GM19455 (cell line): ENCODE results near the gene PABPN1L.

Experiments used
- ATAC-seq: cut with Tn5 transposase; IDR thresholded peaks from one replicate; pipeline ENCODE4 v1.9.1; 2021; ENCODE audit not compliant: unreplicated experiment

Gene PABPN1L

DNA sequence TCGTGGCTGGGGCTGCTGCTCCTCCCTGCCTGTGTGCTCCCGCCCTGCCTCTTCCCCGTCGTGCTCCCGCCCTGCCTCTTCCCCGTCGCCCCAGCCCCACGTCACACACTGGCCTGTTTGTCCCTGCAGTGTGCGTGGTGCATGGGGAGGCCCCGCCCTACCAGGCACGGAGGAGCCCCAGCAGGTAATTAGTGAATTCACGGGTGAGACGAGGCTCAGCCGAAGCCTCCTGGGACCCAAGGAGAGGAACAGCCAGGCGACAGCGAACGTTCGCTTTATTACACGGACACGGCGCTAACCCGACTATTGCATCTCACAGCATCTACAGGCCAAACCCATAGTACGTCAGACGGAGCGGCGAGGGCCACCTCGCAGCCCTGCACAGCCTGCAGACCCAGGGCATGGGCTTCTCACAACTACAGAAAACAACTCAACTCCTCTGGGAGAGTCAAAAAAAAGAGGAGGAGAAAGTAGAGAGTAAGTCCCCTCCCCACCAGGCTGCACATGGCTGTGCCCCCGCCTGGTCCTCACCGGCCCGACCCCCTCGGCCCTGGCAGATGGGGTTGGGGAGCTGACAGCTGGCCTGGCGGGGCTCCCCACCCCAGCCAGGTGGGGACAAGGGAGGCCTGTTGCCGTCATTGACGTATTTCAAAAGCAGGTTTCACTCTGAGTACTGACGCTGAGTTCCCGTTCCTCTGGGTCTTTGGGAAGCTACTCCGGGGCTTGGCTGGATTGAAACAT, 4.3 kb upstream of the PABPN1L start:
- no peak for ATAC-seq

DNA sequence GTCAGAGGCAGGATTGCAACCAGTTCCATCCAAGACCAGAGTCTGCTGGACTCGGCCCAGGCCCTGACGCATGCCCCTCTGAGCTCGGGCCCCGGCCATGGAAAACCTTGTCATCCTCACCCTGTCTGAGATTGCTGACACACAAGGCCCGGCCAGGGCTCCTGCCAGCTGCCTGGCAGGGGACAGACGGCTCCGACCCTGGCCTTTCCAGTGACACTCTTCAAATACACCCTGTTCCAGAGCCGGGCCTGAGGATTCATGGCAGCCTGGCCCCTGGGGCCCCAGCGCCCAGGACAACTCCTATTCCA, 3.2 kb upstream of the PABPN1L start:
- ATAC-seq: no peak

GRCh38 chr16:88868974-88869672, 2.7 kb upstream of the PABPN1L start:
- no peak for ATAC-seq

DNA sequence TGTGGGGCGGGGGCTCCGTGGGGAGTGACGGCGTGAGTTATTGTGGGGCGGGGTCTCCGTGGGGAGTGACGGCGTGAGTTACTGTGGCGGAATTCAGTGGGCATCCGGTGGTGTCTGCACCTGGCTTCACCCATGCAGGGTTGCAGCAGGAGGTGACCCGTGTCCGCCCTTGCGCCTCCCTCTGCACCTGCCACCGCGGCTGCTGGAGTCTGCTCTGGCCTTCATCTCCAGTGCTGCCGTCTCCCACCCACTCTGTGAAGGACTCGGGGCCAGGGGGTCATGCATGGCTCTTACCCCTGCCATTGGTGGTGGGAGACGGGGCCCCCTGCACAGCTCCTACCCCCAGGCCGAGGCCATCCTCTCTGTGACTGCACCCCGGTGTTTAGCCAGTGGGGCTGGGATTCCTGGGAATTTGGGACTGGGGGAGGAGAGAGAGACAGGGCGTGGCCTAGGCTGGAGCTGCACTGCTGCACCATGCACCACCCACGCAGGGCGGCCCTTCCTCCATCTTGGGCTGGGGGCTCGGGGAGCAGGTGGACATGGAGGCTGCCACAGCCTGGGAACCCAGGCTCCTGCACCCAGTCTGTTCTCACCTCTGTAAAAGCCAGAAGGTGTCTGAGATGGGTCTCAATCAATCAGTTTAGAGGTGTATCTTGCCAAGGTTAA, 1.3 kb upstream of the PABPN1L start:
- no peak for ATAC-seq

DNA sequence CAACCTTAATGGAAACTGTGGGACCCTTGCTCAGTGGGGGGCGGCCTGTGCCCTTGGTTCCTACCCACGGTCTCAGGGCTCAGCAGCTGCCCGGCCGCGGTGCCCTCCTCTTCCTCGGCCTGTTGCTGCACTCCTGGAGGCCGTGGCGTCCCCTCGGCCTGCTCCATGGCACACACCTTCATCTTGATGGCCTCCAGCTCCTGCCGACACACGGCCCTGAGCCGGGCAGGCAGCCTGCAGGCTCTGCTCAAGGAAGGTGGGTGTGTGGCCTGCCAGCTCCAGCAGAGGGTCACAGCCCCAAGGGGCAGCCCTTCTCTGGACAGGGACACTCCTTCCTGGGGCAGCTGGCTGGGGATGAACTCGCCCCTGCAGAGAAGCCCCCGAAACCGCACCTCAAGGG, 718 bp downstream of the PABPN1L start:
- ATAC-seq: no peak

- ATAC-seq: no peak
Observed at GRCh38 chr16:88865310-88865709, 1.1 kb downstream of the PABPN1L start.

DNA sequence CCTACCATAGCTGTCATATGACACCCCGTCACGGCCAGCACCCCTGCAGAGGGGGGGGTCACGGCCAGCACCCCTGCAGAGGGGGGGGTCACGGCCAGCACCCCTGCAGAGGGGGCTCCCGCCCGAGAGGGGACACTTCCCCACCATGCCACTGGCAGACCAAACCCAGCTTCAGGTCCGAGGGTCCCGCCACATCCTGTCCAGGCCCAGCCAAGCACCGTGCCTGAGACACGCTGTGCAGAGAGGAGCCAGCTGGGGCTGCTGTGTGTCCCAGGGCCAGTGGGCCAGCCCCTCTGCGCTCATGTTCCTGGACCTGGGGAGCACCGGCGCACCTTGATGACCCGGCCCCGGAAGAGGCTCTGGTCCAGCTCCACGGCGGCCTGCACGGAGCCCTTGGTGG, 1.9 kb downstream of the PABPN1L start:
- ATAC-seq: no peak

- no peak for ATAC-seq
Observed at GRCh38 chr16:88864099-88864498, 2.4 kb downstream of the PABPN1L start.

- ATAC-seq: no peak
Observed at GRCh38 chr16:88863426-88863825, 3.0 kb downstream of the PABPN1L start.

GRCh38 chr16:88862968-88863367, 3.5 kb downstream of the PABPN1L start:
- ATAC-seq: no peak

DNA sequence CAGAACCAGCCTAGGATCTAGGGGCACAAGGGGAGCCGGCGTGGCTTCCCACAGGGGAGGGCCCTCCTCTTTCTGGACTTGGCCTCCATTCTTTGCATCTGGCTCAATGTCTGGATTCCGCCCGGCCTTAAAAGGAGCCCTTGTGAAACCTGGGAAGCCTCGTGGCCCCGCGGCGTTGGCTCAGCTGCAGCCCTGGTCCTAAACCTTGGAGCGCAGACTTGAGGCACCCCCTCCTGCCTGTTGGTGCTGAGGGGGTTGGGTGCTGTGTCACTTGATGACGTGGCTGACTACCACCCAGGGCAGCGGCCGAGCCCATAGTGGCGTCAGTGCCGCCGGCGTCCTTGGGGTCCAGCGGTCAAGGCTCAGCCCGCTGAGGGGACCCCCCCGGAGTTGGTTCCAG, 5.1 kb downstream of the PABPN1L start:
- no peak for ATAC-seq

DNA sequence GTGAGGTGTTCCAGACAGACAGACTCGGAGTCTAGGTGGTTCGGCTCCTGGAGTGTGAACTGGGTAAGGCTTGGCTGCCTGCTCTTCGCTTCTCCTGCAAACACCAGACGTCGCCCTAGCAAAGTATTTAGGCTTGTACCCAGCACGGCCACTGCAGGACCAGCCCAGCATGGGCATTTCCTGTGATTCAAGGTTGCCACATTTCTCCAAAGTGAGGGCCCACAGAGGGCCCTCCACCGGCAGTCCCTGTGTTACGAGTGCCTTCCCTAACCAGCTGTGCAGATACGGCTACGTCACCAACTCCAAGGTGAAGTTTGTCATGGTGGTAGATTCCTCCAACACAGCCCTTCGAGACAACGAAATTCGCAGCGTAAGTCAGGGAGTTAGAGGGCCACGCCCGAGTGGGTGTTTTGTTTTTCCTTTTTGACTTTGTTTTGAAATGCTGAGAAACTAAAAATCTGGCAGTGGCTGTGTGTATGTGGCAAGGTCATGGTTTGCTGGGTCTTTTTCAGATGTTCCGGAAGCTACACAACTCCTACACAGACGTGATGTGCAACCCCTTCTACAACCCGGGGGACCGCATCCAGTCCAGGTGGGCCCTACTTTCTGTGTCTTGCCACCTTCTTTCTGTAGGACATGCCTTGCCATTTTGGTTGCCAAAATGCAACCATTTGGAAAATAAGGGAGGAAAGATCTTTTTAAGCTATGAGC, 6.9 kb downstream of the PABPN1L start:
- ATAC-seq: no peak

- no peak for ATAC-seq
Observed at GRCh38 chr16:88857728-88858339, 8.6 kb downstream of the PABPN1L start.

DNA sequence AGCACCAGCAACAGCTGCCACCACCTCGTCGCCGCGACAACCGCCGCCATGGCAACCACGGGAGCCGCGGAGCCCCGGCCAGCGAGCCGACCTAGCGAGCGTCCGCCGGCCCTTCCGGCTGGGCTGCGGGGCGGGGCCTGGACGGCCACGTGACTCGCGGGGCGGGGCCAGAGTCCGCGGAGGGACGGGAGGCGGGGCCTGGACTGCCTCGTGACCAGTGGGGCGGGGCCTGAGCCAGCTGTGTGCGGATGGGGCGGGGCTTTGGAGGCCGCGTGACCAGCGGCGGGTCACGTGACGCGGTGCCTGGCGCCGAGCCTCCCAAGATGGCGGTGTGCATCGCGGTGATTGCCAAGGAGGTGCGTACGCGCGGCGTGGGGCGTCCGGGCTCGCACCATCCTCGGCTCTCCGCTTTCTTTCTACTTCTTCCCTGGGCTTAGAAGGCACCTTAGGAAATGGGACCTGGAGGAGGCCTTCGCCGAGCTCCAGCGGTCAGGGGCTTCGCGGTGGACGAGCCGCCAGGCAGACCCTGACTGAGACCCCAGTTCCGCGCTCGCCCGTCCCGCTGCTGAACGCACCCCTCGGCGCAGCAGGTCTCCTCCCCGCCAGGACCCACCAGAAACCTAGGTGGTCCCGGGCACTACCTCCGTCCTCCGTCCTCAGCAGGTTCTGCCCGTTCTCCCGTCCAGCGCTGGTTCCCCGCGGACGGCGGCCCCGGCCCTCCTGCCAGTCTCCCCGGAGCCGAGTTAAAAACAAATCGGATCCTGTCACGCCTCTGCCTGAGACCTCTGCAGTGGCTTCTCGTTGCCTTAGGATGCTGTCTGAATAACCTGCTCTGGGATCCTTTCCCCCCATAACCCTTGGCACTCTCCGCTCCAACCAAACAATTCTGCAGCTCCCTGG, 9.4 kb downstream of the PABPN1L start, which contains the start of the genes GALNS and TRAPPC2L:
Gene GALNS (minus strand): TSS at position 120 of the 900 bp plus-strand sequence. CDS start 70 bp downstream, at position 50.
Gene TRAPPC2L (plus strand): TSS at position 300 of the 900 bp plus-strand sequence. CDS start 24 bp downstream, at position 324.
- ATAC-seq: peak; percentile 74

DNA sequence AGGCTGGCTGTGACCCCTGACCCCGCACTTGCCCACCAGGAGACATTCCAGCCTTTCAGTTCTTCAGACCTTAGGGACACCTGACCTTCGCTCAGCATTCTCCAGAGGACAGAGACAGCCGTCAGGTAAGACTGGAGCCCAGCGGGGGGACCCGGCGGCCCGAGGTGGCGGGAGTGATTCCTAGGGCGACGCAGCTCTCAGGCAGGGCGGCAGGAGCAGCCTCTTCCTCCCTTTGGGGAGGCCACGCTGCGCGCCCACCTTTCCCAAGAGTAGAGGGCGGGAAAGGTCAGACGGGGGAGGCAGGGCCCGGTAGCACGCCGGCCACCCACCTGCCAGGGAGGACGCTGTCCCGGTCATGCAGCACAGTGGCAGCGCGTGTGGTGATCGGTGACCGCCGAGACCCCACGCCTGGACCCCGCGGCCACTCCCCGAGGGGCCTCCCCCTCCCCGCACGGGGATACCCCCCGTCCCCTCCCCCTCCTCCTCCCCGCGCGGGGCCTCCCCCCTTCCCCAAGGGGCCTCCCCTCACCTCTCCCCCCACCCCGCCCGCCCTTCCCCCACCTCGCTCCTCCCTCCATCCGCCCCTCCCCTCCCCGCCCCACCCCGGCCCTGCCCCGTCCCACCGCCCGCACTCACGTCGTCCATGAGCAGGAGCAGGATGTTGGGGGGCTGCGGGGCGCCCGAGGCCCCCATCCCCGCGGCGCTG, 10.2 kb downstream of the PABPN1L start:
- ATAC-seq: no peak

DNA sequence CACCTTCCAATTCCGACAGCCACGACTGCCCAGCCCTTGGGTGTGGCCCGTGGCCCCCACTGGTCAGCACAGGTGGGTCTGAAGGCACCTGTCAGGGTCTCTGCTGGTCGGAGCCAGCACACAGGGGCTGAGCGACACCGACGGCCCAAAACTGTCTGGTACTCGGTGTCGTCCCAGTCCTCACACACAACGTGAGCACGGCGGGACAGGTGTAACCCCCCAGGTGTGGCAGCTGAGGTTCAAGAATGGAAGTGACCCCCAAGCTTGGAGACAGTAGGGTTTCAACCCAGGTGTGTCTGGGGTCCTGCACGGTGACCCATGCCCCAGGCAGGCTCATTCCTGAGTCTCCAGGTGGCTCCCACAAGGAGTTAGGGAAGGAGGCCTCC, 10.7 kb downstream of the PABPN1L start:
- ATAC-seq: no peak

DNA sequence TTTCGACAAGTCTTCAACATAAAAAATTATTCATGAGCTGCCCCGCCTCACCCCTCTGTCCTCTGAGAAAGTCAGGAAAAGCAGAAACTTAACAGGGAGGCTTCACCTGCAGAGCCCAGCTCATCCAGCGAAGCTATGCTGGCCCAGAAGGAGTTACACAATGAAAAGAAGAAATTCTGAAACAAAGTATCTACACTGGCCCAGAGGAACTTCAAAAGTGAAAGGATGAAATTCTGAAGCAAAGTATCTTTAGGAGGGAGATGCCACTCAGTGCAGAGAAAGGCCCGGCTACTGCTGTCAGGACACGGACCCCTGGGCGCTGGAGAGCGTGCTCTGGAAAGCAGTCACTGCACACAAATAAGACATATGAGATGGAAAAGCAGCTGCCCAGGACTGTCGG, 11.3 kb downstream of the PABPN1L start:
- ATAC-seq: no peak

GRCh38 chr16:88854306-88855111, 12.0 kb downstream of the PABPN1L start:
- ATAC-seq: no peak
